ENCODE data around the gene RTN3.

Gene RTN3

GRCh38 chr11:63756919-63757761 lies 75.8 kb downstream of the RTN3 start:
- Mint-ChIP-seq H3K9me3 (no peaks in the 10 kb centered on the region), H3K4me3 (no peak overlapping the region), H3K27me3 (no peaks in the 10 kb centered on the region), H3K27ac (peak overlapping the region in 1 of 2 donors; percentile 2), H3K4me1 (no peaks in the 10 kb centered on the region)
- DNase-seq (no peak), ATAC-seq (no peak)

DNA sequence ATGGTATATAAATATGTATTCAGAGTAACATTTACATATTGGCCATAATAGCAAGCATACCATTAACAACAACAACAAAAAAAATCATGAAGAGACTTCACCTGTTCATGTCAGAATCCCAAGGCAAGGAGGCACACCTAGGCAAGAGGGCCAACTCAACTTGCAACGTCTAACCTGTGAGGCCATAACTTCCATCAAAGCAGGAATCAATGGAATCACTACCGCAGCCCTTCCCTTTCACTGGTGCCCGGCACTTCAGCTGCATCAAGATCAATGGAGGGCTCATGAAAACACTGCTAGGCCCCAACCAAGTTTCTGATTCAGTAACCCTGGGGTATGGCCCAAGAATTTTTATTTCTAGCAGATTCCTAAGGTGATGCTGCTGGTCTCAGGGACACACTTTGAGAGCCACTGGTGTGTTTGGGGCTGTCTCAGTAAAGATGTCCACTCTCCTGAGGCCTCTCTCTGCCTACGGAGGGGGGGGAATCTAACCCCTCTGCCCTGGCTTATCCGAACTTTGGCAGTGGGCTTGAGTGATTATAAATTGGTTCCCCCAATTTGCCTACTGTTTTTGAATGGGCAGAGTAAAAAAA lies 79.3 kb downstream of the RTN3 start:
- H3K27ac Mint-ChIP-seq: no peak overlapping the region
- DNase-seq (no peak), ATAC-seq (no peak)
- no peak overlapping the region for H3K4me3 Mint-ChIP-seq
- no peaks in the 10 kb centered on the region for H3K4me1 Mint-ChIP-seq
- no peaks in the 10 kb centered on the region for H3K27me3 Mint-ChIP-seq
- H3K9me3 Mint-ChIP-seq: no peaks in the 10 kb centered on the region

GRCh38 chr11:63761188-63761587 lies 79.9 kb downstream of the RTN3 start:
- Mint-ChIP-seq H3K27me3 (no peaks in the 10 kb centered on the region), H3K9me3 (no peaks in the 10 kb centered on the region), H3K27ac (peak overlapping the region in 1 of 2 donors; percentile 71), H3K4me3 (no peak overlapping the region), H3K4me1 (peaks cover 2% of the 10 kb centered on the region)
- ATAC-seq: no peak
- no peak for DNase-seq

DNA sequence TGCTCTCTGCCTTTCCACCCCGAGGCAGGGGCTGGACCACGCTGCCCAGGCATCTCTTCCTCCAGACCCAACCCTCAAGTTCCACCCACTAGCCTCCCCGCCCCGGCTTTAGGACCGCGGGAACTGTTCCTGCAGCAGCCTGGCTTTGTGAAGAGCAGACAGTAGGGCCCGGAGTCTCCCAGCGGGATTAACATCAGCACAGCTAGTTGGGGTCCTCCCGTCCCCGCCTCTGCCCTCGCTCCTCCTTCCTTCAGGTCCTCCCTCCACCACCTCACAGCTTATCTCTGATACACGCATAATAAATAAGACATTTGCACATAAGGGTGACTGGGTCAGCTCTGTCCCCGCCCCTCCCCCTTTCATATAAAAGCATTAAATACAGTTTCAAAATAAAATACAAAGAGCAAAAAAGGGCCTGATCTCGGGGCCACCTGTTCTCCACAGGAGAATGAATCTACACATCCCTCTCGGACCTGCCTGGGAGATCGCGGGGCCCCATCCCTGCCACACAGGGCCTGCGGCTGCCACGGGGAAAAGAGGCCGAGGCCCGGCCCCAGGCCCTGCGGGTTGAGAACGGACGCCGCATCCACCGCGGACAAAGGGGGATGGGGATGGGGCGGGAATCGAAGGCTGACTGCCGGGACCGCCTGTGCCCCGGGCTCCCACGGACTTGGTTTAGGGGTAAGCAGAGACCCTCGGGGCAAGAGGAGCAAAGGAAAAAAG lies 80.8 kb downstream of the RTN3 start:
- ATAC-seq: no peak
- no peaks in the 10 kb centered on the region for H3K9me3 Mint-ChIP-seq
- peaks cover 11% of the 10 kb centered on the region for H3K4me1 Mint-ChIP-seq
- no peaks in the 10 kb centered on the region for H3K27me3 Mint-ChIP-seq
- H3K27ac Mint-ChIP-seq: peak overlapping the region in 1 of 2 donors; percentile 67
- no peak for DNase-seq
- no peak overlapping the region for H3K4me3 Mint-ChIP-seq

DNA sequence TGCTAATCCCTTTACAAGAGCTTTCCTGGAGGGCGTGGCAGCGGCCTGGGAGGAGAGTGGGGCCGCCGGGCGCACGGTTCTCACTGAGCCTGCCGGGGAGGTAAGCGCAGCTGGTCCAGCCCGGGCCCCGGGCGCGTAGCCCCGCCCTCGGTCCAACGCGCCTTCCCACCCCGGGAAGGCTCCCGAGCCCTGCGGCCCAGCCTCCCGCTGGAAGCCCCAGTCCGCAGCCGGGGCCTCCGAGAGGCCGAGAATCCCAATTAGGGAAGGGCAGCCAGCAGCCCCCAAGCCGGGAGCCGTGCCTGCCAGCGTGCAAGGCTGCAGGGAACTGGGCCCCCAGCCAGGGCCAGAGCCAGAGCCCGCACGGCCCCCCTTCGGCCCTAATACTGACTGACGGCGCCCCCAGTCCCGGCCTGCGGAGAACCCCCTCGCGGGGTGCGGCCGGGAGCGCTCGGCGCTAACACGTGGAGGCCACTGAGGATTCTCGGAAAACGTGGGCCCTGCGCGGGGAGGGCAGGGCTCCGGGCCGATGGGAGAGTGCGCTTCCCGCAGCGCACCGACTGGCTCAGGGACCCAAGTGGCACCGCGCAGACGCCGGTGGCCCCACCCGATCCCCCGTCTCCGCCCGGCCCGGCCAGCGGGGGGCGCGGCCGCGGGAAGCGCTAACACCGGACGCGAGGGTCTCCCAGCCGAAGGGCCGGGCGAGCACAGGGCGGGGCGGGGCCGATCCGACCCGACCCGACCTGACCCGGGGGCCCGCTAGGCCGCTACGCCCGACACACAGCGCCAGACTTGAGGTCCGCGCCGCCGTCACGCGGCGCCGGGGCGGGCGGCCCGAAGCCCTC lies 81.6 kb downstream of the RTN3 start:
- no peak for DNase-seq
- peaks cover 19% of the 10 kb centered on the region for H3K4me1 Mint-ChIP-seq
- H3K27ac Mint-ChIP-seq: no peak overlapping the region
- no peaks in the 10 kb centered on the region for H3K9me3 Mint-ChIP-seq
- peak; percentile 22 for ATAC-seq
- H3K4me3 Mint-ChIP-seq: no peak overlapping the region
- H3K27me3 Mint-ChIP-seq: no peaks in the 10 kb centered on the region

GRCh38 chr11:63763496-63764339 lies 82.4 kb downstream of the RTN3 start:
- Mint-ChIP-seq H3K27ac (no peak overlapping the region), H3K4me1 (peaks cover 20% of the 10 kb centered on the region), H3K9me3 (no peaks in the 10 kb centered on the region), H3K4me3 (no peak overlapping the region), H3K27me3 (no peaks in the 10 kb centered on the region)
- ATAC-seq: peak; percentile 8
- DNase-seq: no peak

GRCh38 chr11:63764340-63764678 lies 83.0 kb downstream of the RTN3 start:
- H3K9me3 Mint-ChIP-seq: no peaks in the 10 kb centered on the region
- no peaks in the 10 kb centered on the region for H3K27me3 Mint-ChIP-seq
- no peak for DNase-seq
- no peak overlapping the region for H3K27ac Mint-ChIP-seq
- no peak for ATAC-seq
- H3K4me3 Mint-ChIP-seq: no peak overlapping the region
- H3K4me1 Mint-ChIP-seq: peaks cover 20% of the 10 kb centered on the region

GRCh38 chr11:63764679-63765647 lies 83.7 kb downstream of the RTN3 start:
- H3K4me1 Mint-ChIP-seq: peaks cover 23% of the 10 kb centered on the region
- peaks cover 2% of the 10 kb centered on the region for H3K27me3 Mint-ChIP-seq
- H3K27ac Mint-ChIP-seq: no peak overlapping the region
- H3K4me3 Mint-ChIP-seq: peak overlapping the region in 1 of 2 donors; percentile 13
- H3K9me3 Mint-ChIP-seq: no peaks in the 10 kb centered on the region
- DNase-seq: no peak
- ATAC-seq: no peak

DNA sequence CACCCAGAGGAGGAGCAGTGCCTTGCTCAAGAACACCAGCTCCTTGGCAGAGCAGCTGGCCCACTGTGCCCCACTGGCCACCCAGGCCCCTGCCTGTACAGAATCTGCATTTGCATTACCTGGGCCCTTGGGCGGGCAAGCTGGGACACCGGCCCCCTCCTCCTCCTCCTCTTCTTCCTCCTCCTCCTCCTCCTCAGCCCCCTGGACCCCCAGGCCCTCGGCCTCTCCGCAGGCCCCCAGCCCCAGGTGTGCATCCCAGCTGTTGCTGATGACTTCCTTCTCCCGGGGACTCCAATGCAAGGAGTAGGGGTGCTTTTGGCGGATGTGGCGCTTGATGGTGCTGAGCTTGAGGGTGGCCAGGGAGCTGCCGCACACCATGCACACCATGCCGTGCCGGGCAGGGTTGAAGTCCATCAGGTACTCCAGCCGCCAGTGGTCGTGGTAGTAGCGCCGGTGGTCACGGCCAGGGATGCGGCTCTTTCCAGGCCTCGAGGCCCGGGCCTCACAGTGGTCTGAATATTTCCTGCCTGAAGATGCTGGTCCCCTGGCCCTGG lies 84.5 kb downstream of the RTN3 start:
- Mint-ChIP-seq H3K4me3 (peak overlapping the region in 1 of 2 donors; percentile 13), H3K27me3 (peaks cover 9% of the 10 kb centered on the region), H3K27ac (no peak overlapping the region)

GRCh38 chr11:63766531-63767235 lies 85.4 kb downstream of the RTN3 start:
- Mint-ChIP-seq H3K4me1 (peaks cover 28% of the 10 kb centered on the region), H3K4me3 (peak overlapping the region; percentile 94 to 97), H3K27ac (no peak overlapping the region), H3K27me3 (peaks cover 17% of the 10 kb centered on the region), H3K9me3 (no peaks in the 10 kb centered on the region)
- DNase-seq: no peak
- ATAC-seq: no peak

More for the DNA sequence above, 84.5 kb downstream of the RTN3 start:
- no peaks in the 10 kb centered on the region for H3K9me3 Mint-ChIP-seq
- peaks cover 28% of the 10 kb centered on the region for H3K4me1 Mint-ChIP-seq
- DNase-seq: no peak
- ATAC-seq: no peak

GRCh38 chr11:63767267-63767564 lies 85.9 kb downstream of the RTN3 start:
- Mint-ChIP-seq H3K4me3 (peak overlapping the region; percentile 94 to 97), H3K27ac (peak overlapping the region in 1 of 2 donors; percentile 87)
- DNase-seq: no peak

GRCh38 chr11:63767565-63768236 lies 86.4 kb downstream of the RTN3 start:
- no peak for ATAC-seq
- Mint-ChIP-seq H3K9me3 (no peaks in the 10 kb centered on the region), H3K27ac (peak overlapping the region; percentile 86 to 87), H3K4me3 (peak overlapping the region; percentile 94 to 97), H3K27me3 (peaks cover 27% of the 10 kb centered on the region), H3K4me1 (peaks cover 28% of the 10 kb centered on the region)
- peak; percentile 30 to 34 for DNase-seq

More at GRCh38 chr11:63767267-63767564, 85.9 kb downstream of the RTN3 start:
- H3K9me3 Mint-ChIP-seq: no peaks in the 10 kb centered on the region
- peaks cover 28% of the 10 kb centered on the region for H3K4me1 Mint-ChIP-seq
- ATAC-seq: no peak
- peaks cover 22% of the 10 kb centered on the region for H3K27me3 Mint-ChIP-seq
